ENCODE data around the gene OVCA2.

OVCA2 gene

DNA sequence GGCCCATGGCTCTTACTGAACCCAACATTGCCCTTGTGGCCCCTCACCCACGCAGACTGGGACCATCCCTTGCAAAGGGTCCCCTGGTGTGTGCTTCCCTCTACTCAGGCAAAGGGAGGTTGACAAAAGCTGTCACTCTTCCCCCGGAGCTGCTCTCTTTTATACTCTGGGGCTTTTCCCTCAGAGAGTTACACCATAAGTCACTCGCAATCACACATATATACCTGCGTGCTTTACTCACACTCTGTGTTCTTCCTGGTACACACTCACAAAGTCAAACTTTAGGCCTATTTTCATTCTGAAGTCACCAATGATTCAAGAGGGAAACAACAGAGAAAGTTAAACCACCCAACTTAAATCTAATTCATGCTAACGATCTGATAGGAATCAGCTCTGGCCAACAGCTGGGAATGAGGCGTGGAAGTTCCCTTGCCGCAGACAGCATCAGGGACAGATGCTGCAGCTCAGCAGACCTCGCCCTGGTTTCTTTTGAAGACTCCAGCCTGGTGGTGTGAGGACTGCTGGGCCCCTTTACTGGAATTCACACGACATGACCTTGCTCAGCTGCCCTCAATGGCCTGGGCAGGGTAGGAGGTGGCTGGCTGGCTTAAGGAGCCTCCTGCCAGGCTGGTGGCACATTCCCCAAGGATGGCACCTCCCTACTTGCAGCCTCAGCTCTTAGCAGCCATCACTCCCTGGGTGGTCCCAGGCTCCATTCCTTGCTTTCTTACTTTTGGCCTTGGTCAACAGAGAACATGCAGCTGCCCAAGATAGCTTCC lies 40.4 kb downstream of the OVCA2 start:
- TF ChIP-seq, protein P1, sequence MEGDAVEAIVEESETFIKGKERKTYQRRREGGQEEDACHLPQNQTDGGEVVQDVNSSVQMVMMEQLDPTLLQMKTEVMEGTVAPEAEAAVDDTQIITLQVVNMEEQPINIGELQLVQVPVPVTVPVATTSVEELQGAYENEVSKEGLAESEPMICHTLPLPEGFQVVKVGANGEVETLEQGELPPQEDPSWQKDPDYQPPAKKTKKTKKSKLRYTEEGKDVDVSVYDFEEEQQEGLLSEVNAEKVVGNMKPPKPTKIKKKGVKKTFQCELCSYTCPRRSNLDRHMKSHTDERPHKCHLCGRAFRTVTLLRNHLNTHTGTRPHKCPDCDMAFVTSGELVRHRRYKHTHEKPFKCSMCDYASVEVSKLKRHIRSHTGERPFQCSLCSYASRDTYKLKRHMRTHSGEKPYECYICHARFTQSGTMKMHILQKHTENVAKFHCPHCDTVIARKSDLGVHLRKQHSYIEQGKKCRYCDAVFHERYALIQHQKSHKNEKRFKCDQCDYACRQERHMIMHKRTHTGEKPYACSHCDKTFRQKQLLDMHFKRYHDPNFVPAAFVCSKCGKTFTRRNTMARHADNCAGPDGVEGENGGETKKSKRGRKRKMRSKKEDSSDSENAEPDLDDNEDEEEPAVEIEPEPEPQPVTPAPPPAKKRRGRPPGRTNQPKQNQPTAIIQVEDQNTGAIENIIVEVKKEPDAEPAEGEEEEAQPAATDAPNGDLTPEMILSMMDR (IDR thresholded peaks at IDR 0.05) = no peak

DNA sequence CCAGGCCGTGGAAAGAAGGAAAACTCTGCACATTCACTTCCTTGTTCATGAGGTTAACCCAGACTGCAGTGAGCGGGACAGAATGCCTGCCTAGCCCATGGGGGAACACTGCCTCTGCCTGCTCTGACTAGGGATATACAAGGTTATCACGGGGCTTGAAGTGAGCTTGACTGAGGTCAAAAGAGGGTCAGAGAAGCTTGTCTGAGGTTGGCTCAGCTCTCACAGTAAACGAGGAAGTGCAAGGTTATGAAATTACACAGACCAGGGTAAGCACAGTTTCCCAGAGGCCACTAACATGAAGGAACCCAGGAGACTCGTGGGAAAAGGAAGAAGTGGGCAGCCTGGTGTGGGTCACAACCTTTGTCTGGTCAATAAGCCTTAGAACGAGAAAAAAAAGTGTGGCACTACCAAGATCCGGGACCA lies 41.8 kb downstream of the OVCA2 start:
- TF ChIP-seq, protein P1 (IDR thresholded peaks at IDR 0.05) = no peak

DNA sequence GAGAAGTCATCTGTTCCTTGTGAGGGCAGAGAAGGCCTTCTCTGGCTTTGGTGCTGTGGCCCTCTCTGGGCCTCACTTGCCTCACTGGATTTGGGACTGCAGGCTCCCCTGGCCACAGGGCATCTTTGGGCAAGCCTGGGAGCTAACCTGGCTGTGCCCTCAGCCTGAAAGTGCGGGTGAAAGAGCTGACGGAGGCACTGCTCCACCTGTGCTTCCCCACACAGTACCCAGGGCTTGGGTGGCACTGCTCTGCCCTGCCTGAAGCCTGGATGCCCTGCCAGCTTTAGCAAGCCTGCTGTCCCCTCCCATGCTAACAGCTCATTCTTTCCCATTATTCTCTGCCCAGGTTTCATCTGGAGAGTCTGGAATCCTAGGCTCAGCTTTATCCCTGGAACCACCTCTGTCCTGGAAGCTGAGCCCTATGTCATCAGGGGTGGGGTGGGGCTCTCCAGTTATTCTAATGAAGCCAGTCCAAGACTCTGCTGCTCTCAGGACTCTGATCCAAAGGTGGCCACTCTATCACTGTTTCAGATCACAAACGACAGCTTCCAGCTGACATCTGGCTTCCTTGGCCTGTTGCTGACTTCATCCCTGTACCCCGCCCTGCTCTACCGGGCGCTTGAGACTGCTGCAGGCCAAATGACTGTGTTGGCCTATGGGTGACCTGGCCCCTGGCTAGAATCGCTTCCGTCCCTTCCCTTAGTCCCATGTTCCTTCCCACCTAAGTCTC lies 42.4 kb downstream of the OVCA2 start:
- TF ChIP-seq, protein P1 (IDR thresholded peaks at IDR 0.05) = no peak

DNA sequence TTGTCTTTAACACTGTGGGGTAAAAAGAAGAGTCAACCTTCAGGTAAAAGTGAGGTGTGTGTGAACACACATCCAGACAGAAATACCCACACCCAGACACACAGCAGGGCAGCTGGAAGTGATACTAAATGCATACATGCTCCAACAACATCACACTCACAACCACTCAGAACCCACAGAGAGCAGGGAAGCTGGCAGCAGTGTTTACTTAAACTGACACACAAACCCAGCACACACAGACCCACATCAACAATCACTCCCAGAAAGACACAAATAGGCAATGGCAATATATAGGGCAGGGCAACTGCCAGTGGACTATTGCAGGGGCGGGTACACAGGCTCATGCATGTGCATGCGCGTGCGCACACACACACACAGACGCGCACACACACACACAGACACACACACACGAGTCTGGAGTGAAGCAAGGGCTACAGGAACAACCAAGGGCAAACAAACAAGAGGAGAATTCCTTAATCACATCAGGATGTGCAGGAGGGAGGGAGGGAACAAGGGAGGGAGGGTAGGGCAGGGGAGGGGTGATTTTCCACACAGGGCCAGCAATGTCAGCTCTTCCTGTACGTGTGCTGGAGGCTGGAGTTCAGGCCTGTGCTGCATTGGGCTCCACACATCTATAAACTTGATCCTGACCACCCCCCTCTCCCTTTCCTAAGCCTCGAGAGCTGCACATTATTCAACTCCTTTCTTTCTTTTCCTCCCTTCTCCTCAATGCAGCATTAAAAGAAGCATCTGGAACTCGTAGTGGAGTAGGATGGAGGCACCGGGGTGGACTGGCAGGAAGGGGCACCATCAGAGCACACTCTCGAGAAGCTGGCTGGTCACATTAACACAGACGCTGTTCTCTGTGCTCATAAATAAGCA lies 43.2 kb downstream of the OVCA2 start:
- TF ChIP-seq, protein P1 (IDR thresholded peaks at IDR 0.05) = no peak

DNA sequence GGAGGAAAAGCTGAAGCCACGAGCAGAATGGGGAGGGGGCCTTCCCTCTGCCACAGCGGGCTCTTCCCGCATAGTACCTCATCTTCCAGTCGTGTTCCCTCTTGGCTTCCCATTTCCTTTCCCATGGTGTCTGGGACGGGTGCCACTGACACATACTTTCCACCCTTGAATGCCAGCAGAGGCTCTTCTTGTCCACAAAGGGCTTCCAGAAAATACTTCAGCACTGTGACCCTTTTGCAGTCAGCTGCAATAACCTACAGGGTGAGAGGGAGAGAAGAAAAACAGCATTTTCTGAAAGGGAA lies 43.8 kb downstream of the OVCA2 start:
- TF ChIP-seq, protein P1 (IDR thresholded peaks at IDR 0.05) = no peak

DNA sequence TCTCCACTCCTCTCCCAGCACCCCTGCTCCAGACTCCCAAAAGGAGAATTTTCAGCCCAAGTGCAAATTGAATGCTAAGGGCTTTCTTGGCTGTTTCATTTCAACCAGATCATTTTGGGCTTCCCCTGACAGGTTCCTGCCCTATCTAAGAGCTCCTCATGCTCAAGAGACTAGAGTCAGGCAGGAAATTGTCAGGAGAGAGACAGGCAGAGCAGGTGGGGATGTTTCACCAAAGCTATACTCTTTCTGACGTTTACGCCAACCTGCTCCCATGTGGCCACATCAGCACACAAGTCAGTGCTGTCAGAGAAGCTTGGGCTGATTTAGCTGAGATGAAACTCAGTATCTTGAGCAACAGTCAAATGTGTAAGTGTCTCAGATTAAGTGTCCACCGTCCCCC lies 44.5 kb downstream of the OVCA2 start:
- TF ChIP-seq, protein P1 (IDR thresholded peaks at IDR 0.05) = no peak

DNA sequence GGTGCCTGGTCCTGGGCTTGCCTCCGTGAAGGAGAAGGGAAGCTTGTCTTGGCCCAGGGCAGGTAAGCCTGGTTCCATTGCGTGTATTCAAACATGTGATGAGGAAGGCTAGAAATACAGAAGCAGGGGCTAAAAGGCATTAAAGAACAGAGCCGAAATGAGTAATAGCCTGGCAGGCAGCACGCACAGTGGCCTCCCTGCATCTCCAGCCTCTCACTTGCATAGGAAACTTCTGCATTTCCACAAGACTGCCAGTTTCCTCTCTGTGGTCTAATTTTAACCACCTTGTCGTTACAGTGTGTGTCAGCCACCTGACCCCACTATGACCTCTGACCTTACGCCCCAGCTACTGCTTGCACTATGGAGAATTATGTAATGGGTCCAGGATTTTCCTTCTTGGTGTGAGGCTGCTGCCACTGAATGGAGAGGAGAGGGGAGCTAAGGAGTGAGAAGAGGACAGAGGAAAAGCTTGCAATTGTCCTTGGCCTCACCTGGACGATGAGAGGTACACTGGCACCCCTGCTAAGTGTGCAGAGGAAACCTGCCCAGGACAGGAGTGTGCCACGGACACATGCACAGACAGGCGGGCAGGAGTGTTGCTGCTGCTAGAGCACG lies 45.9 kb downstream of the OVCA2 start:
- TF ChIP-seq, protein P1 (IDR thresholded peaks at IDR 0.05) = no peak

Data from LNCAP (cell line).